ENCODE measurements around the gene BBX.

Gene BBX

DNA sequence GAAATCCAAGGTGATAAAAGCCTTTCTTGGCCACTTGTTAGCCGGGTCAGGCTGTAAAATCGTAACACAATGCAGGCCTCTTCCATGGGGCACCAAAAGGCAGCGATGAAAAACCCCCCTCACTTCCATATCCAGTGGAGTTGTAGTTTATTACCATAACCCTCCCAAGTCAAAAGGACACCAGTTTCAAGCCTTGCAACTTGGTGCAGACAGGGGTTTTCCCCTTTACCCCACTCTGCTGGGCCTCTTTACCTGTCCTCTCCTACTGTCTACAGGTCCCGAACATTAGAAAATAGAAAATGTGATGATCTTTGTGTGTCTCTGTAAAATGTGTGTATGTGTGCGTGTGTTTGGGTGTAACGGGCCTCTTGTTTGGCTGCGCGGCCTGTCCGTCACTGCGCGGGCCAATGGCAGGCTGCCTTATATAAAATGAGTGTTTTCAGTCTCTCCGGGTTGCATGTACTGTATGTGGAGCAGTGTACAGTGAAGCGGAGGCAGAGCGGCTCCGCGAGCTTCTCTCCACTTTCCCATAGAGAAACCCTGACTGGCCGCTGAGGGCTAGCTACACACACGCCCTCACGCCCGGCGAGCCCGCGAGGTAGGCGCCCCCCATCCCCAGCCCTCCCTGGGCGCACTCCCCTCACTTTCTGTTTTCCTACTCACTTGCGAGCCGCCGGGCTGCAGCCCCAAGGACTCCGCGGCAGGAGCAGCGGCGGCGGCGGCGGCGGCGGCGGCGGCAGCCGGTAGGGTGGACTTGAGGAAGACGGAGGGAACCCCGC, at the start of gene BBX:
Gene BBX, plus strand, starts transcription at position 453 of the 779 bp plus-strand sequence. CDS start 187,499 bp downstream, outside the sequence.
- peak; percentile 90 for DNase-seq

DNA sequence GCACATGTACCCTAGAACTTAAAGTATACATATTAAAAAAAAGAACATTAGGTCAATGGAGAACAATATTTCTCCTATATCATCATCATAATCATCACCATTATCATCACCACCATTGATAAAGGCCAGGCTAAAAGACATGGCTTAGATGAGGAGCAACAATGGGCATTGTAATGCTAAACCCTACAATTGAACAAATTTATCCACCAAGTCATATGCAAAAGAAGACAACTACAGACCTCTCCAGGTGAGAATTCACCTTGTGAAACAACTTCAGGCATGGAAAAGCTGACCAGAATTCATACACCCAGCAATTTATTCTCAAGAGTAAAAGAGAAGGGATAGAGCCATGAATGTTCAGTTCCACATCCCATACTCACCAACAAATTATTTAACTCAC, 46.3 kb upstream of the BBX start:
- no peak for DNase-seq

GRCh38 chr3:107487490-107487889, 35.3 kb upstream of the BBX start:
- DNase-seq: peak; percentile 3

DNA sequence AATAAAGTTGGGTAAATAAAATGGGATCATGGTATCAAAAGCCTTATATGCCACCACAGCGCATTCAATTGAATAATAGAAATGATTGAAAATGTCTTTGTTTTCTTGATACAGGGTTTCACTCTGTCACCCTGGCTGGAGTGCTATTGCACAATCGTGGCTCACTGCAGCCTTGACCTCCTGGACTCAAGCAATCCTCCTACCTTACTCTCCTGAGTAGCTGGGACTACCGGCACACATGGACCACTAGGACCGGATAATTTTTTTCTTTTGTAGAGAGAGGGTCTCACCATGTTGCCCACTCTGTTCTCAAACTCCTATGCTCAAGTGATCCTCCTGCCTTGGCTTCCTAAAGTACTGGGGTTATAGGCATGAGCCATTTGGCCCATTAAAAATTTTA, 33.8 kb upstream of the BBX start:
- no peak for DNase-seq

- no peak for DNase-seq
Observed at GRCh38 chr3:107493134-107493533, 29.6 kb upstream of the BBX start.

DNA sequence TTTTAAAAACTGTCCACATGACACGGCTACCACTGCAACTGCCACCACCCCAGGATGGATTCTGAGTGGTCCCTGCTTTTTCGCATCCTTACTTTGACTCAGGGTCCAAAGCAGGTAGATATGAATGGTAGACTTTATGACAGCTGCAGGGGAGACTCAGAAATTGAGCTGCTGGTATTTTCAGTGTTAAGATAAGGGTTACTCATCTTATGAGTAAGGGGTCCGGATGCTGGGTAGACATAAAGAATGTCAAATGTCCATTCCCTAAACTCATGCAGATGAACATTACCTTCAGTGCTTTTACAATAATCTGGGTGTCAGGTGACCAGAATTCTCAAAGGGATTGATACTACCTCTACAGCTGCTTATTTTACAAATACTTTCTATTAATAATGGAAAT, 25.9 kb upstream of the BBX start:
- no peak for DNase-seq

- no peak for DNase-seq
Observed at GRCh38 chr3:107498646-107499045, 24.1 kb upstream of the BBX start.

GRCh38 chr3:107506458-107506857, 16.3 kb upstream of the BBX start:
- DNase-seq: no peak

- no peak for DNase-seq
Observed at GRCh38 chr3:107508331-107508730, 14.4 kb upstream of the BBX start.

DNA sequence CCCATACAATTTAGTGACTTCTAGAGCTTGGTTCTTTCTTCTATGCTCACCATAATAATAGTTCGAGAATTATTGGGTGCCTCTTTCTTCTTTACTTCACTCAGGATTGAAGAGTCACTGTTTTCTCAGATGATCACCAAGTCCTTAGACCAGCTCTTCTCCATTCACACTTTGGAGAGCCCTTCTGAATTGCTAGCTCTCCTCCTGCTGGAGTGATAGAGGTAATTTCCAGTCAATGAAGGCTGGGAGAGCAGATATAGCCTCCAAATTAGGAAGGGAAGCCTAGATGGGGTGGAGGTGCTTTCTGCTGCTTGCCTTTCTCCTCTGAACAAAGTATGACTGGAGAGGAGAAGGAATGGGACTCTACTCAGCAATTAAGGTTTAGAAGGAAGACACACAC, 10.7 kb upstream of the BBX start:
- no peak for DNase-seq

DNA sequence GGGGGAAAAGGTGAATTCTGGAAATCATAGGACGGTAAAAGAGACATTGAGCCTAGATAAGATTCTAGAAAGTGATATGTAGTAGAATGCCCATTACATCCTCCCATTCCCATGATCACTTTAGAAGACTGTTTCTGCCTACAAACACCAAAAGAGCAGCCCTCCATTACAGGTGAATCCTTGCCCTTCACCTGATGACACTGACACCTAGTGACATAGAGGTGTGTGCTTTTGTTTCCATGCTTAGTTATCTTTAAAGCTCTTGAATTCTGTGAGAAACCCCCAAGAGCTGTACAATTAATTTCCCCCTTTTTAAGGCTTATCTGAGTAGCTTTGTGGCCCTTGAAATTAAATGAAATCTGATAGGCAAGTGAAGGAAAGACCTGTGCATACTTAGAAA, 8.3 kb upstream of the BBX start:
- DNase-seq: no peak

- no peak for DNase-seq
Observed at GRCh38 chr3:107516475-107516874, 6.3 kb upstream of the BBX start.

- no peak for DNase-seq
Observed at GRCh38 chr3:107520535-107520934, 2.2 kb upstream of the BBX start.

DNA sequence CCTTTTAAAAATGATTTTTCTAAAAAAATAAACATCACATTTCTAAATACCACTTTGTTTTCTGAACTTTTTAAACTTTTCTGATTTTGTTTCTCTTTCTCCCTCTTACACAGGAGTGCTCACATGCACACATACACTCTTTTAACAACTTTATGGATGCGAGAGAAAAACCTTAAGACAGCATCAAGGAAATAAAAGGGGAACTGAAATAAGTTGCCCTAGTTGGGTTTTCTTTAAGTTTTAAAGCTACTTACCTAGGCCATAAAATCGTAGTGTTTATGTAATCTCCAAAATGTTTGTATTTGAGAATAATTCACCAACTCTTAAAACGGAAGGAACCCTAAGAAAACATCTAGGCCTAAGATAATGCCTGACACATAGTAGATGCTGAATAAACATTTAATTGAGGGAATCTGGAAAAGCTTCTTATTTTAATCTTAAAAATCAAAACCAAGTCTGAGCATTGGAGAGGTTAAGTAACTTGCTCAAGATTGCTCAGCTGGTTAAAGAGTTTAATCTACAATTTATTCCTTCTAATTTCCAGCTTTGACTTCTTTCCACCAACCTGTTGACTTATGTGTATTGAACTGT, 1.2 kb upstream of the BBX start:
- no peak for DNase-seq

GRCh38 chr3:107523289-107523538, 452 bp downstream of the BBX start:
- no peak for DNase-seq

DNA sequence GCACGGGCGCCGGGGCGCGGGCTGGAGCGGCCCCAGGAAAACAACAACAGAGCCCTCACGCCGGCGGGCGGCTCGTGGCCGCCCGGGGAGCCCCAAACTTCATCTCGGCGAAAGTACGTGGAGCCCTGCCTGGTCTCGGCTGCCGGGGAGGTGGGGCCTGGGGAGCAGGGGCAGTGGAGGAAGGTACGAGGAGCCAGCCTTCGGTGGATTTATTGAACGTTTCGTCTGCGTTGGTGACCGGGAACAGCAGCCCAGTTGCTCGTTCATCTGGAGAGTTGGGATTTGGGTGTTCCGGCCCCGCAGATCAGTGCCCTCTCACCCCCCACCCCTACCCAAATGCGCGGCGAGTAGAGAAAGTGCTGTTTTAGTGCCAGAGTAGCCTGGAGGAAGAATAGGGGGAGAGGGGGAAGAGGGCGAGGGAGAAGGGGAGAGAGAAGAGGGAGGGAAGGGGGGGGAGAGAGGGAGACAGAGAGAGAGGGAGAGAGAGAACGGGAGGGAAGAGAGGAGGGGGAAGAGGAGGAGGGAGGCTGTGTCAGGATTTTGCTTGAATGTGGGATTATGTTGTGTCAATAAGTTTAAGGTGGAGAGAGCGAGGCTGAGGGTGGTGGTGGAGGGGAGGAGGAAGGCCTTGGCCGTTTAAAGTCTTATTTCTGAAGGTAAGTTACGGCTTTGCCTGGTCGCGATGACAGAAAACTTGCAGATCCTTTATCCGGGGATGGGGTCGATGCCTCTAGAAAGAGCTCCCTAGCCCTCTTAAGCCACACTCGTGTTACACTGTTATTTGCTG, 970 bp downstream of the BBX start:
- peak; percentile 46 for DNase-seq

DNA sequence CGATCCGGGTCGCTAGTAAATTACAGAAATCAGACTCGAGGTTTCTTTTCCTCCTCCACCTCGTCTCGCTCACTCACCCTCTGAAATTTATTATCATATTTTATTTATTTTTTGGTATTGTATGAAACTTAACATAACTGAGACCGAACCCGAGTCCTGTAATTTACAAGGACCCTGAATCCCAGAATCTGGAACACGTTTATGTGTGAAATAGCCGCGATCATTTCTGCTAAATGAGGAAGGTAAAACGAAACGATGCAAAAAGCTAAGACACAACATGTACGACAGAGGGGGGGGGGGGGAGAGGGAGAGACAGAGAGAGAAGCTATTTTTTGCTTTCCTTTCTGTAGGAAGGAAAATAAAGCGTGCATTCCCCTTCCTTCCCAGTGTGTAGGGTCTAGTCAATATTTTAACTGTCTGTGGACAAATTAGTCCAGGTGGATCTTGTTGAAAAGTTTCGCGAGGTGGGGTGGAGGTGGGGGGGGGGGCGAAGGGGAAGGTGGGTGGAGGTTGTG, 1.6 kb downstream of the BBX start:
- DNase-seq: peak; percentile 59

GRCh38 chr3:107524841-107525643, 2.3 kb downstream of the BBX start:
- peak; percentile 59 for DNase-seq

DNA sequence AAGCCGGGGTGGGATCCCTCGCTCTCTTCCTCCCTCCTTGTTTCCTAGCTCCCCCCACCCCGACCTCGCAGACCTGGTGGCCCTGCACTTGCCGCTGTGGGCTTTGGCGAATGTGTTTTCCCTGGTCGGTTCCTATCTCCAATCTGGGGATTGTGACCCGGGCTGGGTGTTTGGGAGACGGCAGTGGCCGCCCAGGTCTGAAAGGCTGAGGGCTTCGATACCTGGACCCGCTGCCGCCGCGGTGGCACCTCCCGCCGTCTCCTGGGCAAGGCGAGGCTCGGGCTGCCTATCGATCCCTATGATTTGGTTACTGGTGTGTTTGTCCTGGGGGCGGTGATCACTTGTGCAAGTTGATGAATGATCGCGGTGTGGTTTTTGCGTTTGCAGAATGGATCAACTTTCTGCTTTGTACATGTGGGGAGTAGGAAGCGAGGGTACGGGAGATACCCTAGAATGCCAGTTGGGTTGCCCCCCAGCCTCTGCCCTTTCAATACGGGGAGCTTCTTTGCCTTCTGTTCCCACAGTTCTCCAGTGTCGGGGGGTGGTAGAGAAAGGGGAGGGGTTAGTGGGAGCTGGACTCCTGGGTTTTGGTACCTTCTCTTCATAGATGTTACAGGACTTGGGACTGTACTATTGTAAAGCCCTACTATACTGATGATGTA, 3.0 kb downstream of the BBX start:
- DNase-seq: no peak

- no peak for DNase-seq
Observed at GRCh38 chr3:107531917-107532469, 9.2 kb downstream of the BBX start.

DNA sequence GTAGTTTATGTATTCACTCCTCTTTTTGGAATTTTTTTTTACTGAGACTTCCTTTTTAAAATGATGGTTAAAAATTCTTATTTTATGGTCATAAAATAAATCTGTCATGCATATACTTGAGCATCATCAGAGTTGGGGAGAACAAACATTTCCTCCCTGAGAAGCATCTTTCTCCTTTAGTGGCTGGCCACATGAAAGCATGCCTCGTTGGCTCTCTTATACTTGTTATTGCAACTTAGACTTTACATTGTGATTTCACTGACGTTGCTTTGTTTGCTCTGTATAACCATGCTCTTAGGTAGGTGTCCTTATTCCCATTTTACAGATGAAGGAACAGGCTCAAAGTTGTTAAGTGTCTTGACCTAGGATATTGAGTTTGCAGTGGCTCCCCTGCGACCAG, 18.1 kb downstream of the BBX start:
- no peak for DNase-seq

DNA sequence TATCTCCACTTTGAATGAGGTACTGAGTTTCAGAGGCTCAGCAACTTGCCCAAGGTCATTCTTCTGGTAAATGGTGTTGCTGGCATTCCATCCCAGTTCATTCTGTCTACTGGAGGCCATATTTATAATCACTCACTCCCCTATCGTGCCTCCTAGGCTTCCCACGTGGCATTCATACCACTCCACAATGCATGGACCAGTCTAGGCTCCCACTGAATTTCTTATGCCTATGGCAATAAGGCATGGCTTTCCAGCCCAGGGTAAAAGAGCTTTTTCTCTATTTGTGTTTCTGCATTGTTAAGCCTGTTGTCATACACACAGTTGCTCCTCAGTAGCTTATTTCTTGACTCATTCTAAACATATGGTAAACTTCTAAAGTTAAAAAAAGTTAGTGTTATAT, 19.9 kb downstream of the BBX start:
- DNase-seq: no peak
